H9 (cell line): ENCODE measurements around the gene DCAF11. TPM values are rescaled to one million over a fixed set of nuclear protein-coding genes. Genes with fewer than 3 reads are reported as not detected.

Experiments used
- DNase-seq: peaks from one replicate; pipeline ENCODE4 v3.0.0-alpha.2; 2017
- H2AFZ ChIP-seq: one replicate; pipeline ENCODE4 v1.6.1; 2013; ENCODE audit warnings: mild to moderate bottlenecking, low read length, control low read depth, moderate library complexity
- H2AK5ac ChIP-seq: 2 replicates; pipeline ENCODE4 v1.6.1; 2013; ENCODE audit warnings: low read length, control low read depth, mixed read lengths; ENCODE audit not compliant: insufficient read length
- H2BK120ac ChIP-seq: one replicate; pipeline ENCODE4 v1.6.1; 2013; ENCODE audit warnings: low read depth, mild to moderate bottlenecking, low read length, control low read depth, inconsistent platforms; ENCODE audit not compliant: poor library complexity, severe bottlenecking
- H2BK12ac ChIP-seq: 2 replicates; pipeline ENCODE4 v1.6.1; 2013; ENCODE audit warnings: low read length, control low read depth, mixed read lengths, low read depth; ENCODE audit not compliant: insufficient read length
- H2BK15ac ChIP-seq: 2 replicates; pipeline ENCODE4 v1.6.1; 2013; ENCODE audit warnings: low read depth, low read length, control low read depth
- H2BK20ac ChIP-seq: one replicate; pipeline ENCODE4 v1.6.1; 2013; ENCODE audit warnings: low read depth, mild to moderate bottlenecking, low read length, control low read depth, inconsistent platforms; ENCODE audit not compliant: poor library complexity, severe bottlenecking
- H2BK5ac ChIP-seq: 2 replicates; pipeline ENCODE4 v1.6.1; 2013; ENCODE audit warnings: low read length, control low read depth, mixed read lengths; ENCODE audit not compliant: insufficient read length
- H3K14ac ChIP-seq: 2 replicates; pipeline ENCODE4 v1.6.1; 2013; ENCODE audit warnings: low read length, control low read depth; ENCODE audit not compliant: insufficient read depth
- H3K18ac ChIP-seq: 2 replicates; pipeline ENCODE4 v1.6.1; 2013; ENCODE audit warnings: low read depth, mild to moderate bottlenecking, mixed read lengths, low read length, control low read depth; ENCODE audit not compliant: insufficient read length
- H3K23ac ChIP-seq: 2 replicates; pipeline ENCODE4 v1.6.1; 2013; ENCODE audit warnings: low read length, control low read depth, mixed read lengths, low read depth; ENCODE audit not compliant: insufficient read length
- H3K23me2 ChIP-seq: 2 replicates; pipeline ENCODE4 v1.6.1; 2013; ENCODE audit warnings: low read depth, mild to moderate bottlenecking, mixed read lengths, low read length, control low read depth; ENCODE audit not compliant: insufficient read length, poor library complexity, severe bottlenecking
- H3K27ac ChIP-seq: 2 replicates; pipeline ENCODE4 v1.5.1; 2013; ENCODE audit warnings: low read length, control low read depth, mixed read lengths, low read depth; ENCODE audit not compliant: insufficient read length
- H3K27me3 ChIP-seq: 2 replicates; pipeline ENCODE4 v1.6.1; 2013; ENCODE audit warnings: low read length, control low read depth, inconsistent platforms; ENCODE audit not compliant: insufficient read depth
- H3K4ac ChIP-seq: 2 replicates; pipeline ENCODE4 v1.6.1; 2013; ENCODE audit warnings: low read depth, mild to moderate bottlenecking, control low read depth, inconsistent platforms, low read length, moderate library complexity
- H3K4me1 ChIP-seq: 2 replicates; pipeline ENCODE4 v1.6.1; 2013; ENCODE audit warnings: low read length, control low read depth, inconsistent platforms; ENCODE audit not compliant: insufficient read depth
- H3K4me2 ChIP-seq: 2 replicates; pipeline ENCODE4 v1.6.1; 2013; ENCODE audit warnings: low read length, control low read depth, mixed read lengths; ENCODE audit not compliant: insufficient read length, insufficient read depth
- H3K56ac ChIP-seq: 2 replicates; pipeline ENCODE4 v1.6.1; 2013; ENCODE audit warnings: low read depth, mild to moderate bottlenecking, mixed read lengths, low read length, control low read depth; ENCODE audit not compliant: insufficient read length
- H3K79me1 ChIP-seq: 2 replicates; pipeline ENCODE4 v1.6.1; 2013; ENCODE audit warnings: low read depth, mild to moderate bottlenecking, moderate library complexity, low read length, control low read depth, inconsistent platforms; ENCODE audit not compliant: insufficient read depth, poor library complexity, severe bottlenecking
- H3K79me2 ChIP-seq: 2 replicates; pipeline ENCODE4 v1.6.1; 2013; ENCODE audit warnings: low read length, control low read depth, inconsistent platforms; ENCODE audit not compliant: insufficient read depth
- H3K9ac ChIP-seq: 2 replicates; pipeline ENCODE4 v1.6.1; 2013; ENCODE audit warnings: low read length, control low read depth, mixed read lengths; ENCODE audit not compliant: insufficient read length; ENCODE audit errors: extremely low read depth
- H3K9me3 ChIP-seq: one replicate; pipeline ENCODE4 v1.6.1; 2013; ENCODE audit warnings: low read depth, low read length, inconsistent platforms; ENCODE audit not compliant: control insufficient read depth
- H3T11ph ChIP-seq: one replicate; pipeline ENCODE4 v1.6.1; 2013; ENCODE audit warnings: mild to moderate bottlenecking, low read length, control low read depth, inconsistent platforms
- H4K20me1 ChIP-seq: one replicate; pipeline ENCODE4 v1.6.1; 2013; ENCODE audit not compliant: control insufficient read depth, insufficient read length, insufficient read depth
- H4K5ac ChIP-seq: 2 replicates; pipeline ENCODE4 v1.6.1; 2013; ENCODE audit warnings: low read depth, mild to moderate bottlenecking, mixed read lengths, low read length, control low read depth; ENCODE audit not compliant: insufficient read length
- H4K8ac ChIP-seq: replicated peaks from 2 replicates; pipeline ENCODE4 v1.6.1; 2013; ENCODE audit warnings: low read length, control low read depth, mixed read lengths, low read depth; ENCODE audit not compliant: insufficient read length
- H4K91ac ChIP-seq: 2 replicates; pipeline ENCODE4 v1.6.1; 2013; ENCODE audit warnings: low read depth, mild to moderate bottlenecking, moderate library complexity, mixed read lengths, low read length, control low read depth; ENCODE audit not compliant: insufficient read length
- H3K27ac Mint-ChIP-seq, 3 experiments: 2 replicates in 2 of 3; 3 replicates in 1 of 3; pipeline ENCODE4 v1.8.0; 2020 to 2021; ENCODE audit warnings: mixed read lengths in 3 of 3, mild to moderate bottlenecking in 1 of 3, moderate library complexity in 1 of 3
- H3K27me3 Mint-ChIP-seq: 2 replicates; pipeline ENCODE4 v1.8.0; 2021; ENCODE audit warnings: low read depth, mild to moderate bottlenecking, moderate library complexity, mixed read lengths
- H3K36me3 Mint-ChIP-seq, 3 experiments: 2 replicates in 2 of 3; 3 replicates in 1 of 3; pipeline ENCODE4 v1.8.0; 2020 to 2021; ENCODE audit warnings: low read depth in 3 of 3, mixed read lengths in 3 of 3; ENCODE audit not compliant: insufficient read depth in 1 of 3
- H3K4me1 Mint-ChIP-seq, 2 experiments: 2 replicates each; pipeline ENCODE4 v1.8.0; 2020; ENCODE audit warnings: mixed read lengths in 2 of 2
- H3K4me3 Mint-ChIP-seq, 2 experiments: 2 replicates in 1 of 2; 3 replicates in 1 of 2; pipeline ENCODE4 v1.8.0; 2020 to 2021; ENCODE audit warnings: mild to moderate bottlenecking in 2 of 2, mixed read lengths in 2 of 2, moderate library complexity in 1 of 2
- H3K9me3 Mint-ChIP-seq, 2 experiments: 2 replicates in 1 of 2; 3 replicates in 1 of 2; pipeline ENCODE4 v1.8.0; 2020; ENCODE audit warnings: mild to moderate bottlenecking in 2 of 2, mixed read lengths in 2 of 2, moderate library complexity in 1 of 2
- WGBS: extraction: QIAGEN DNeasy Blood & Tissue Kit; methylation state at CpG from one replicate; pipeline ENCODE4 v1.1.7; 2013; ENCODE audit warnings: missing lambda C conversion rate, low lambda C conversion rate, mixed read lengths; ENCODE audit not compliant: insufficient read length; ENCODE audit errors: extremely low coverage; 5-methylcytosine and 5-hydroxymethylcytosine counted together
- total RNA-seq: library from RNA; stranded (reverse); gene quantifications from 2 replicates; pipeline ENCODE4 v1.2.1, GENCODE V29; 2021
- TF ChIP-seq, protein P1 (sequence below): fragments of 200-600 bp; sonication (generic); conservative IDR thresholded peaks from 3 replicates; pipeline ENCODE4 v1.8.0; 2021; ENCODE audit warnings: antibody characterized with exemption, mild to moderate bottlenecking

DCAF11 gene
- total RNA-seq, 1 experiment from 2014 or later, result 73.4 TPM

DNA sequence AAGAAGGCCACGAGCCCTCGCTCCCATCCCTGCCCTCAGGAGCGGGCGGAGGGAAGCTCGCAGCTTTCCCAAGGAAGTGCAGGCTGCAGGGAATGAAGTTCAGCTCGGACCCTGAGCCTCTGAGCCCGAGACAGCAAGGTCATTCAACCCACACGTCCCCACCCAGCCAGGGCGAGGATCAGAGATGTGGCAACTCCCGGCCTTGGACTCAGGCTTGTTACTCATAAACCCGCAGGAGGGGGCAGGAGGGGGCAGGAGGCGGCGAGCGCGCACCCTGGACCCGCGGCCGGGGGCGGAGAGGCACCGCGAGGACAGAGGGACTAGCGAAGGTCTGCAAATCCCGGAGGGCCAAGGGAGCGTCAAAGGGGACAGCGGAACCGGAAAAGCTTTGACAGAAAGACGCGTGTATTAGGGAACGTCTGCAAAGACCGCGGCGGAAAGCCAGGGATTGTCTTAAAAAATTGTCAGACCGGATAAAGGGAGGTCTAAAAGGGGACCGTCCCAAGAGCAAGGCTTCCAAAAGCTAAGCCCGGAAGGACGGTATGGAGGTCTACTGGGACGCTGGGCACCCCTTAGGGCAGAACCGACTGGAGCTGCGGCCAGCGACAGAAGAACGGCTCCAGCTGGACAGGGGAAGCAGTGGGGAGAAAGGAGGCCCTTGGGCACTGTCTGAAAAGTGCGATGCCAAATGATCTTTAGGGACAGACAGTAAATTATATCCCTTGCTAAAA lies 611 bp upstream of the DCAF11 start:
- TF ChIP-seq, protein P1, sequence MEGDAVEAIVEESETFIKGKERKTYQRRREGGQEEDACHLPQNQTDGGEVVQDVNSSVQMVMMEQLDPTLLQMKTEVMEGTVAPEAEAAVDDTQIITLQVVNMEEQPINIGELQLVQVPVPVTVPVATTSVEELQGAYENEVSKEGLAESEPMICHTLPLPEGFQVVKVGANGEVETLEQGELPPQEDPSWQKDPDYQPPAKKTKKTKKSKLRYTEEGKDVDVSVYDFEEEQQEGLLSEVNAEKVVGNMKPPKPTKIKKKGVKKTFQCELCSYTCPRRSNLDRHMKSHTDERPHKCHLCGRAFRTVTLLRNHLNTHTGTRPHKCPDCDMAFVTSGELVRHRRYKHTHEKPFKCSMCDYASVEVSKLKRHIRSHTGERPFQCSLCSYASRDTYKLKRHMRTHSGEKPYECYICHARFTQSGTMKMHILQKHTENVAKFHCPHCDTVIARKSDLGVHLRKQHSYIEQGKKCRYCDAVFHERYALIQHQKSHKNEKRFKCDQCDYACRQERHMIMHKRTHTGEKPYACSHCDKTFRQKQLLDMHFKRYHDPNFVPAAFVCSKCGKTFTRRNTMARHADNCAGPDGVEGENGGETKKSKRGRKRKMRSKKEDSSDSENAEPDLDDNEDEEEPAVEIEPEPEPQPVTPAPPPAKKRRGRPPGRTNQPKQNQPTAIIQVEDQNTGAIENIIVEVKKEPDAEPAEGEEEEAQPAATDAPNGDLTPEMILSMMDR, result no peak
- H3K4ac ChIP-seq, result no peak overlapping the region

More for the DNA sequence above, 611 bp upstream of the DCAF11 start:
- H3K18ac ChIP-seq, result no peak overlapping the region
- peak; percentile 89 for DNase-seq
- H3K9me3 ChIP-seq, result no peaks in the 10 kb centered on the region
- H3K4me1 Mint-ChIP-seq, result peaks cover 13 to 15% of the 10 kb centered on the region in 2 experiments
- peak overlapping the region; percentile 41 for H3K9ac ChIP-seq
- H4K5ac ChIP-seq, result no peak overlapping the region
- H2BK120ac ChIP-seq, result no peak overlapping the region
- no peak overlapping the region for H3K14ac ChIP-seq
- H2BK20ac ChIP-seq, result no peak overlapping the region
- H3K56ac ChIP-seq, result no peak overlapping the region
- H4K91ac ChIP-seq, result no peak overlapping the region
- WGBS, result no CpG with 5 or more reads among the region's 42 CpGs
- no peaks in the 10 kb centered on the region for H3K79me2 ChIP-seq
- no peaks in the 10 kb centered on the region for H3K4me1 ChIP-seq
- H2BK5ac ChIP-seq, result no peak overlapping the region
- H2AK5ac ChIP-seq, result no peak overlapping the region
- no peak overlapping the region for H2BK12ac ChIP-seq
- H3K36me3 Mint-ChIP-seq, result peaks cover 9 to 35% (median 25%) of the 10 kb centered on the region in 3 experiments; a peak in 6 of 7 replicates
- H4K8ac ChIP-seq, result no peak overlapping the region
- H3K27ac ChIP-seq, result peak overlapping the region; percentile 36
- H3K23ac ChIP-seq, result no peak overlapping the region
- peak overlapping the region; percentile 93 to 95 for H3K4me3 Mint-ChIP-seq
- peak overlapping the region; percentile 93 to 100 (median 98); a peak in 6 of 7 replicates for H3K27ac Mint-ChIP-seq
- peaks cover 13% of the 10 kb centered on the region for H3K23me2 ChIP-seq
- no peaks in the 10 kb centered on the region for H3K27me3 ChIP-seq
- H3K27me3 Mint-ChIP-seq, result peaks cover 3% of the 10 kb centered on the region; the same call in 1 of the 2 replicates
- H2BK15ac ChIP-seq, result no peak overlapping the region
- no peaks in the 10 kb centered on the region for H4K20me1 ChIP-seq
- H3T11ph ChIP-seq, result no peak overlapping the region
- peak overlapping the region; percentile 76 for H3K4me2 ChIP-seq
- no peak overlapping the region for H2AFZ ChIP-seq
- no peaks in the 10 kb centered on the region; a peak in 1 of 5 replicates for H3K9me3 Mint-ChIP-seq
- H3K79me1 ChIP-seq, result no peaks in the 10 kb centered on the region
